Epidermal melanocyte (primary cell): ENCODE data around the gene SLC6A13.
"Not testable (repeated sequence)": the region's sequence is repeated elsewhere in the genome, so short reads cannot be mapped to it uniquely, and the experiment has no call there.

Source experiments
- DNase-seq: peaks from one replicate; pipeline ENCODE4 v3.0.0; 2011; ENCODE audit warnings: low spot score; ENCODE audit not compliant: insufficient read length

SLC6A13 gene

DNA sequence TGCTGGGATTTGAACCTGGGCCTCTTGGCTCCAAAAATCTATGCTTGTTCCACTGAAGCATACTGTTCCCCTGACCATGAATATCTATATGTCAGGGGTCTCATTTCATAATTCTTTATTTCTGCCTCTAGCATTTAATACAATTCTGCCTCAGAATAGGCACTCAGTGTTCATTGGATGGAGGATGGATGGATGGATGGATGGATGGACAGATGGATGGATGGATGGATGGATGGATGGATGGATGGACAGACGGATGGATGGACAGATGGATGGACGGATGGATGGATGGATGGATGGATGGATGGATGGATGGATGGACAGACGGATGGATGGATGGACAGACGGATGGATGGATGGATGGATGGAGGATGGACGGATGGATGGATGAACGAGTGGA is 45.6 kb downstream of the SLC6A13 start:
- not testable (repeated sequence) for DNase-seq

DNA sequence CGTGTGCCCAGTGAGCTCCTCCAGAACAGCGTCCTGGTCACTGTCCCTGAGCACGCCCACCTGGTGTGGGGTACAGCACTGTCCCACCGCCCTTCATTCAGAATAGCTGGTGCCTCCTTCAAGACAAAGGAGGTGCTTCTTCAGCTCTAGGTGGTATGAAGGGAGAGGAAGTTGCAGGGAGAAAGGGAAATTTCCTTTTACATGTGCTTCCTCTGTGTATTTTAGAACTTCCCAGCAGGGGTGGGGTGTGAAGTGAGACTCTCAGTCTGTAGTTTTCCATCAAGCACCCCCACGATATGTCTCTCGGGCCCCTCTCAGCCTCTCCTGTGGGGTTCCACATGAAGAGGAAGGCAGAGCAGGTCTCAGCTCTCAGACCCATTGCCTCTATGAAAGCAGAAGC is 47.5 kb downstream of the SLC6A13 start:
- no peak for DNase-seq

DNA sequence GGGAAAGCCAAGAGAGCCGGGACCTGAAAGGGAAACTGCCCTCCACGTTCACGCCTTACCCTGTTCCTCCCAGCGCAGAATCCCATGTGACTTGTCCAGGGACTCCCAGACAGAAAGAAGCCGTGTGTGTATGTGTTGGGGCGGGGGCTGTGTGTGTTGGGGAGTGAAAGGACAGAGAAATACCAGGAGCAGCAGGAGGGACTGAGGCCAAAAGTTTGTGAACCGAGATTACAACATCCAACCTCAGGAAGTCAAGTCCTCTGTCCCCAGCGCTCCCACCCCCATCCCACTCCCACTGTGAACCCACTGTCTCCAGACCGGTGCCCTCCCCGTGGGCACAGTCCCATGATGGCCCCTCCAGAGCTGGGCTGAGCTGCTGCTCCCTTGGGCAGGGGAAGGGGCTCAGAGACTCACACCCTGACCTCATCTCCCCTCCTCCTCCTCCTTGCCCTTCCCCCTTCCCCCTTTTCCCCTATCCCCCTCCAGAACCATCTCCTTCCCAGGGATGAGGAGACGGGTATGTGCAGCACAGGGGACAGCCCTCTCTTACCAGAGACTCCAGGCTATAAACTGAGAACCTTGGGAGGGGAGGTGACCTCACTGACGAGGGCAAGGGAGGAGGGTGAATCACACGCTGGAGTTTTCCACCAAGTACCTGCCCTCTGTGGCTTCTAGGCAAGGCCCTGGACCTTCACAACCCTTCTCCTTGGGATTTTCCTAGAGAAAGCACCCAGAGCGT is 48.5 kb downstream of the SLC6A13 start, which contains the start of gene SLC6A12:
TSS of gene SLC6A12 (minus strand) at position 155 of the 739 bp plus-strand sequence. CDS start 4,171 bp downstream, outside the sequence.
- no peak for DNase-seq

DNA sequence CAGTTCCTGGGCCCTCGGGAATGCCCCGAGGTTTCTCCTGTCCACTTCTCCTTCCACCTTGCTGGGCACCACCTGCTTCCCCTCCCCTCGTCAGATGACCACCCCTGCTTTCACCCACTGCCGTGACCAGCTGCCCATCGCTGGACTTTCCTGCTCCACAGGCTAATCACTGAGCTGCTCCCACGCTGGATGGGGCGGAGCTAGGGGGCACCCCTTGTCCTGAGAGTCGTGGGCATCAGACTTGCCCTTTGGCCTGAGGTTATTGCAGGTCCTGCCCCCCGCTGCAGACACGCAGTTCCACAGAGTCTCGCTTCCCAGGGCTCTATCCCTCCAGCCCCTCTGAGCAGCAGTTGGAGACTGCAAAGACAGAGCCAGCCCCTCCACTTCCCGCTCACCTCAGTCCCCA is 49.1 kb downstream of the SLC6A13 start:
- no peak for DNase-seq

DNA sequence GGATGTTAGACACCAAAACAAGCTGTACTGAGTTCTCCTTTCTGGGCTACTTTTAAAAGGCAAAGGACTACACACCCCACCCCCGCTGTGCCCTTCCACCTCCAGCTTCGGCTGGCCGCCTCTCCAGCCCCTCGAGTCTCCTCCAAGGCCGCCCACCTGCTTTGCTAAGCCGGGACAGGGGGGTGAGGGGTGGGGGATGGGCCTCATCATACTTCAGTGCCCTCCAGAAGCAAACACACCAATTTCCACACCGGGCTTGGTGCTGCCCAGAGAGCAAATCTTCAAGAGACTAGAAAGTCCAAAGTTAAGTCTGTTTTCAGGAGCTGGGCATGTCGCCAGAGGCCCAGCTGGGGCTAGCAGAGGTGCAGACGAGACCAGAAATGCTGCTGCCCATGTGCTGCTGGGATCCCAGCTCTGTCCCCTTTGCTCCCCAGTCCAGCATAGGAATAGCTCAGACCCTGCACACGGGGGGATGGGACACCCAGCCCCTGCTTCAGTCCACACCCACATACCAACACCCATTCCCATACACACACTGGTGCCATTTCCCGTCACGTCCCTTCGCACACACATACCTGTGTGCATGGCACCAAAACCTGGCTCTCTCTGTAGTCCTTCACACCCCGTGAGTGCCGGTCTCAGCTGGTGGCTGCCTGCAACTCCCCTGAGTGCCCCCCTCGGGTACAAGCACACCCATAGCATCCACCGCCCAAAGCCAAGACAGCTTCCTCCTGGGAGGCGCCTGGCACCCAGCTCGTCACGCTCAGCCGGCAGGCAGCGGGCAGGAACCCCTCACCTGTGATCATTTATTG is 49.7 kb downstream of the SLC6A13 start:
- DNase-seq: no peak

DNA sequence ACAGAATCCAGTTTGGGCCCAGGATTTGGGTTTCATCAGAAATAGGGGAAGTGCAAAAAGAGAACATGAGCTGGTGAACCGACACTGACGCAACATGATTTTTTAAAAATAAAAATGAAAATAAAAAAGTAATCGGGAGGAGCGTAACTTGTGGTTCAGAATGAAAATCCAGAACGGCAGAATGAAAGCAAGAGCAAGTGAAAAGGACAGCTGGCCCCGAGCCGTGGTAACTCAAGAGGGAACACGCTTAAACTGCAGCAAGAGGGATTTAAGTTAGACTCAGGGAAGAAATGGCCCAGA is 50.3 kb downstream of the SLC6A13 start:
- DNase-seq: no peak

DNA sequence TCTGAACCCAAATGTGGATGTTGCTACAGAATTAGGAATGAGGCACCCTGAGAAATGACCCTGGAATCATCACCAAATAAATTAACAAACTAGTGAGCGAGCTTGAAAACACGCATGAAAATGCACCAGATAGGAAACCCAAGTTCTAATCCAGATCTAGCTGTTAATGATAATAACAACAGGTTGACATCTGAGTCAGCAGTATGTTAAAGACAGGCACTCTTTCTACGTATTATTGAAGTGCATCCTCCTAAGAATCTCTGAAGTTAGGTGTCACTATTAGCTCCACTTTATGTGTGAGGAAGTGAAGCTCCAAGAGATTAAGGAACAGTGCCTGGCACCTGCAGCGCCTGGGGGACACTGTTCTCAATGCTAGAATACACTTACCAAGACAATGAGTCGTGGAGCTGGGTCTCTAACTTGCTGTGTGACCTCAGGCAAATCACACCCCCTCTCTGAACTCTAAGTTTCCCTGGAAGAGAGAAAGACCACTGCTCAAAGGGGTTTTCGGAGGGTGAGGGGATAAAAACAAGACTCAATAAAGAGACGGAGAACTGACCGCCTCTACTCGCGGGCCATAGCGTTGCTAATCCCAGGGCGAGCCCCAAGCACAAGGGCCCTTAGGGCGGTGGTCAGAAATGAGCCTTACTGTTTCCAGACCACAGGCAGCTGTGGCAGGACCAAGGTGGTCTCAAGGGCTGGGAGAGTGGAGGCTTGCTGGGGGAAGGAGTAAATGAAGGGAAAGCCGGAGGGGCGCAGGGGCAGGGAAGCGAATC is 50.8 kb downstream of the SLC6A13 start:
- DNase-seq: no peak

DNA sequence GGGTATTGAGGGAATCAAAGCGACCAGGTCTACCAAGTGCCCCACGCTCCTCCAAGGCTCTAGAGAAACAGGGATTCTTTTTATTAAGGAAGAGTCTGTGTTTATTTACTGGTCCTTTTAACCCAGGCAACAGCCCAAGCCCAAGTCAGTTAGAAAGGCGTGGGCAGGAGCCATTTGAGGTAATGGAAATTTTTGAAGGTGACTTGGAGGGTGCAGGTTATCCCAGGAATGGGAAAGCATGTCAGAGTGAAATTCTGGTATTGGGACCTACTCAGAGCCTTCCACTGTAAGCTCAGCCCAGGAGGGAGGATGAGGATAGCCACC is 51.5 kb downstream of the SLC6A13 start:
- no peak for DNase-seq

DNA sequence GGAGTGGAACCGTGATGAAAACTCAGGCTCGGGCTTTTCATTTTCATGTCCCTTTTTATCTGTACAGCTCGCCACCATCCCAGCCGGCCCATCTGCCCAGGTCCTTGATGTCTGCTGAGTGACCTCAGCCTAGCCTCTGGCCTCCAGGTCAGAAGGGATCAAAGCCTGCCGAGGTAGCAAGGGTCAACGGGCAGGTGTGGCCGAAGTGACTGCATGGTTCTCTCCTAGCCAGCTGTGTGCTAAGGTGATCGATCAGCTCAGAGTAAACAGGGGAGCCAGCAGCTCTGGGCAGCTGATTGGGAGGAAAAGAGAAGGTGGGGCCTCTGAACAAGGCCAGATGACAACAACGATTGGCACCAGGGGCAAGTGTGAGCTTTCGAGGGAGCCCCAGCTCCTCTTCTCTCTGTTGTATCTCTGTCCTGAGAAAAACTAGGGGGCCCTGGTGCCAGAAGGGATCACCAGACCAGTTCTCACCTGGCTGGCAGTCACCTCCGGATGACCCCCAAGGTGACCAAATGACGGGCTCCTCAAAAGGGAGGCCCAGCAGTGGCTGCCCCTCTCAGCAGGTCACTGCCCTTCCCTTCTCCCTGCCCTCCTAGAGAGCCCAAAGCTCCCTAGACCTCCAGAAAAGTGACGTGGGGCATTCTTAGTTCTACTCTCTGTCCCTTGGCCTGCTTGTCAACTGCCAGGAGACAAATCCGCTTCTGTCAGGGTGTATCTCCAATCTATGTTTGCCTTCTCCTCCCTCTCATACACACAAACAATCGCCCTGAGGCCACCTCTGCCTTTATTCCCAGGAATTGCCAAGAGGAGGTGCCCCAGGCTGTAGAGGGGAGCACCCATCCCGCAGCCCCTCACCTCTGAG is 52.1 kb downstream of the SLC6A13 start:
- DNase-seq: no peak

DNA sequence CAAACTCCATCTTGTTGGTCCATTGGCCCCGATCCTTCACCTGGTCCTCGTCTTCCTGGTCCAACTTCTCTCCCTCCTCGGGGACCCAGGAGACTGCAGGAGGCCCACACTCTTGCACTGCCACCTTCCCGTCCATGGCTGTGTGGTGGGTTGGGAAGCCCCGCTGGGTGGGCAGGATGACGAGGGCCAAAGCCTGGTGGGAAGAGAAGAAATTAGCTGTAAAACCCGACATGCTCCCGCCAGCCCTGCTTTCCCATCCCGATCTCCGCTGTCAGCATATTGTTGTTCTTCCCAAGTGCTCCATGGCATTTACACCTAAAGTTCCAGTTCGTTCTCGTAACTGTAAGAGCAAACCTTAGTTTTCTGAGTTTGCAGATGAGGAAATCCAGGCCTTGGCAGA is 52.8 kb downstream of the SLC6A13 start:
- DNase-seq: no peak

DNA sequence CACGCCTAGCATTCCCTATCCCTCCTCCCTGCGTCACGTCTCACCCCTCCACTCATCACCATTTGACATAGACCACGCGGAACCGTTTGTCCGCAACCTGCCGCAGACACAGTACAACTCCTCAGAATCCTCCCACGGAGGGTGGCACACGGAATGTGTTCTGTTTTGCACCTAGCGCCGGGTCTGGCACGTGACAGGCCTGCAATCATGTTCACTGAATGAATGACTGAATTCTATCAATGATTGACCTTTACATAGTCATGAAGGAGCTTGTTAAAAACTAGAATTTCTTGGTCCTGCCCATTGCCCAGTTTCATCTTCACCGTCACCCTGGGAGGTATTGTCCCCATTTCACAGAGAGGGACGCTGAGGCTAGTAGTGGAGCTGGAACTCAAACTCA is 53.4 kb downstream of the SLC6A13 start:
- no peak for DNase-seq

DNA sequence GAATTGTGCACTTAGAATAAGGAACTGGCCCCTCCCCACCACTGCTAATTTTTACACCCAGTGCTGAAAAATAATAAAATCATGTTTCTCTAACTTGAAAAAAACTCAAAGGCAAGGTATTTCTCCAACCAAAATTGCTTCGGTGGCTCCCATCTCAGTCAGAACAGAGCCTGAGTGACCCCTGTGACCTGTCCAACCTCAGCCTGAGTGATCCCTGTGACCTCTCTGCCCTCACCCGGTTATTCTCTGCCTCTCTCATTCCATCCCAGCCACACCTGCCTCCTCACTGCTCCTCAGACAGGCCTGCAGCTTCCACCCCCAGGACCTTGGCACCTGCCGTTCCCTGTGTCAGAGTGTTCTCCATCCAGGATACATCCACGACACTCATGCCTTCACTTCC is 53.8 kb downstream of the SLC6A13 start:
- DNase-seq: no peak

DNA sequence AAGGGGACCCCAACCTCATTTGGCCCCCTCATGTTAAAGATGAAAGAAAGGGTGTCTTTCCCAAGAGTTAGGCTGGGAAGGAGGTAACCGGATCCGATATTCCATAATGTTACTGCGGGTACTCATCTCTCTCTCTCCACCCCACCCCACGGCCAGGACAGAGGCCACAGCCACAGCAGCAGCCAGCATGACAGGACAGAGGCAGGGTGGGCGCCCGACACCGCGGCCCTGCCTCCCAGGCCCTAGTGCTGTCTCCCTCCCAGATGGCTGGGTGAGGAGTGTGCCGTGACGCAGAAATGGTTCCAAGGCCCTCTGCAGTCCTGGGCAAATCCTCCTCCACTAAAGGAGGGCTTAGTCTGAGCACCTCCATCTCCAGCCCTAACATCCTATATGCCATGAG is 54.8 kb downstream of the SLC6A13 start:
- DNase-seq: no peak

DNA sequence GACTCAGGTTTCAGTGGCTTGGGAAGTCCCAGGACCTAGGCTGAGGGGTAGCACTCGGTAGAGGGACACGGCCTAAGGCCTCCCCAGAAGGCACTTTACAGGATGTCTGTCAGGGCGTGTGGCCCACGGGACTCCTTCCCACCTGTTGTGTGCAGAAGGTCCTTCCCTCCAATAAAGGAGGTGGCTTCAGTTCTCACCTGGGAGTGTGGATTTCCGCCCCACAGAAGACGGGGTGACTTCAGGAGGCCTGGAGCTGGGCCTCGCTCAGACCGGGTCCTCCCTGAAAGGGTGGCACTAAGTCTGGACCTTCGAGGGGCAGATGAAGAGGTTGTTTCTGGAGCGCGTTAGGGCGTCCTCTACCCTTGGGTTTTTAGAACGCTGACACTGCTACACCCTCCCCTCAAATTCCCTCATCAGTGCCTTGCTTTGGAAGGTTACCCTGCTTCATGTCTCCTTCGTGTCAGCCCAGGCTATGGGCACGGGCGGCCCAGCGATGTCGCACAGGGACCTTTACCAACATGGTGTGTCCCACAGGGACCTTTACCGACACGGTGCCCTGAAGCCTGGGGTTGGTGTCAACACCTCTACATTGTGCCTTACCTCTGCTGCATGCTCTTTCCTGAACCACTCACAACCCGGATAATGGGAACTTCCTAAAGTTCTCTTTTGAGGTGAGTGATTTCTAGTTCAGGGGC is 55.7 kb downstream of the SLC6A13 start:
- no peak for DNase-seq

DNA sequence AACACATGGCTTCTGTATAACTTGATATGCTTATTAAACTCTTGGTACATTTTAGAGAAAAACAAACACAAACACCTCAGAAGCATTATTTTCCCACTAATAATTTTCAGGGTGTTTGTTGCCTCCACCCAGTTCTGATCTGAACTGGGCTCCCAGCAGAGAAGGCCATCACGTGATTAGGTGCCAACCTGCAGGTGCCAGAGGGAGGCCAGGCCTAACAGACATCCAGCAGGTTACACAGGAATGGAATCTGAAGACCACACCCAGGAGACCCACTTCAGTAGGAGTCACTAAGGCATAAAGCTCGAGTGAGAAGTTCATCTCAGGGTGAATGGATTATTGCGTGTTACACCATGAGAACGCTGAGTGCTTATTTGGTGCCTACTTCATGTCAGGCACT is 57.6 kb downstream of the SLC6A13 start:
- DNase-seq: no peak

DNA sequence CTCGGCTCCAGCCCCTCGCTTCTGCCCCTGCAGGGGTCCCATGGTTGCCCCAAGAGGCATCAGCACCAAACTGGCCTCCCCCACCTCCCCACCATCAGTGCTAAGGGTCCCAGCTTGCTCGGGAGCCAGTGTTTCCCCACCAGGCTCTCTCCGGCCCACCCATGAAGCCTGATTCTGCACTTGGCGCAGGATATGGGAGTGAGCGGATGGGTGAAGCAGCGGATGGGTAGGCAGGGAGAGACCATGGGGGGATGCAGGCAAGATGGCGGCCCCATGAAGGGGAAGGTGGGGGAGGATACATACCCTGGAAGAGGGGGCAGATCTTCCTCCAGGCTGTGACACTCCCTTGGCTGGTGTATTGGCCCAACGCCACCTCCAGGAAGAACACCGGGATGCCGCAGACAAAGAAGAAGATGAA is 58.4 kb downstream of the SLC6A13 start:
- DNase-seq: no peak

DNA sequence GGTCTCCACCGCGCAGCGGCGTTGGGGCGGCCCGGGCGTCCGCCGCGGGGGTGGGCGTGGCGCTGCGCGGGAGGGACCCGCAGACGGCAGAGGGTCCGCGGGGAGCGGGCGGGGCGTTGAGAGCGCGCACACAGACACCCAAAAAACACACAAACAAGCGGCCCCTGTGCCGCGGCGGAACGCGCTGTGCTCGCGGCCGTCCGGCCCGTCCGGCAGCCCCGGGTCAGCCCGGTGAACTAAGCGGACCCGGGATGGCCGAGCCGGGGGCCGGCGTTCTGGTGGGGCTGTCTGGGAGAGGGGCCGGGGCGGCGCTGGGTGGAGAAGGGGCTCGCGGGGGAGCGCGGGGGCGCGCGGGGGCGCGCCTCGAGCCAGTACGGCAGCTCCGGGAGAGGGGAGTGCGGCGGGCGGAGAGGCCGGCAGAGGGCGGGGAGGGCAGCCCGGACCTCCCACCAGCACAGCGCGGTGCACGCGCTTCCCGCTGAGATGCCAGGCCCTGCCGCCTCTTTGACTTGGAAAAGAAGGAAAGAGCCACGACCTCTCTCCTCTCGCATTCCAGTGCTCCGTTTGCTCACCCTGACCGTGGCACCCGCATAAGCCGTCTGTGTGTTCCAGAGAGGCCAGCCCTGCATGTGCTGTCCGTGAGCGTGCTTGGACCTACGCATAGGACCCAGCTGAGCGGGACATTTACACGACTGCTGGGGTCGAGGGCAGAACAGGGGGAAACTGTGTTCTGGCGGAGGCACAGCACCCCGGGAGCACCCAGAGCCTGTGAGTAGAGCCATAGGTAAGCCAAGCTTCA is 59.0 kb downstream of the SLC6A13 start:
- no peak for DNase-seq

DNA sequence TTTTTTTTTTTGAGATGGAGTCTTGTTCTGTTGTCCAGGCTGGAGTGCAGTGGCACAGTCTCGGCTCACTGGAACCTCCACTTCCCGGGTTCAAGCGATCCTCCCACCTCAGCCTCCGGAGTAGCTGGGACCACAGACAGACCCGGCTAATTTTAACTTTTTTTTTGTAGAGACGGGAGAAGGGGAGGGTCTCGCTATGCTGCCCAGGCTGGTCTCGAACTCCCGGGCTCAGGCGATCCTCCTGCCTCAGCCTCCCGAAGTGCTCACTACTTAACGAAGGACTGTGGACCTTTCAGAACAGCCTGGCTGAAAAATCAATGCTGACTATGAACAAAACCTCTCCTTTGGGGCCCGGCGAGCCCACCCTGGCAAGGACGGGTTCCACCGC is 59.6 kb downstream of the SLC6A13 start:
- no peak for DNase-seq

DNA sequence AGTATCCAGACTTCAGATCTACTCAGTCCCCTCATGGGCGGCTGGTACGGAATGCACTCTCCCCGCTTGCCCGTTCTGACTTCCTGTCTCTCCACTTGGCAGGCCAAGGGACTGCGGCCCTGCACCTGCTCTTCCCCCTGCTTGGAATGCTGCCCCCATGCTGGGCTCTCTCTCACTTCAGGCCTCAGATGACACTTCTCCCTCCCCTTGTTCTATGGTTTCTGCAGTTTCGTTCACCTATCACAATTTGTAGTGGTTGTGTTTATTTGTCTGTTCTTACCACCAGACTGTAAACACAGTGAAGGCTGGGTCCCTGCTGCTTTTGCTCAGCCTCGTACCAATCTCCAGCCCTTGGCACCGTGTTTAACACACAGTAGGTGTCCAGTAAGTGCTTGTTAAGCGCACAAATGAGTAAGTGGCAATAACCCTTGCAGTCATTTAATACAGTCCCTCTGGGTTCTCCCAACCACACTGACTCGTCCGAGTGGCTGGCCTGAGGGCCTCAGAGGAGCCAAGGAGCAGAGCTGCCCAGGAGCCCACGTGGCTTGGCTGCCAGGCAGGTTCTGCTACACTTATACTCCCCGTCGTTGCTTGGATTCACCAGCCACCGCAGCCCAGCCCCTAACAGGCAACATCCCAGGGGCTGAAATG is 60.4 kb downstream of the SLC6A13 start:
- no peak for DNase-seq
